HepG2 (cell line): ENCODE measurements around the gene CHN2. TPM values are rescaled to one million over a fixed set of nuclear protein-coding genes. Genes with fewer than 3 reads are reported as not detected.

Experiments
- ATAC-seq: fragments of 200-7000 bp; cut with Tn5 transposase; 3 replicates; pipeline ENCODE4 v1.9.1; 2020; ENCODE audit warnings: mild to moderate bottlenecking, moderate library complexity
- BruUV-seq: library from RNA; stranded (reverse); fragments of 400-500 nt; replicated peaks from 2 replicates; lab custom pipeline; 2021; lab: Mats Ljungman, UMichigan
- CTCF ChIA-PET: fragments of 300-600 bp; formaldehyde crosslinking; extraction: SDS; loops from one replicate; lab custom pipeline; 2021; ENCODE audit warnings: low total read pairs, inconsistent platforms, low intra/inter-chr PET ratio; lab: Yijun Ruan, JAX
- POLR2A ChIA-PET: fragments of 350-600 bp; sonication (Branson Sonifier 250); formaldehyde crosslinking; loops from one replicate; lab custom pipeline; 2020; ENCODE audit warnings: antibody characterized with exemption, inconsistent platforms; lab: Yijun Ruan, JAX
- DNase-seq: peaks from one replicate; pipeline ENCODE4 v3.0.0-alpha.2; 2015; ENCODE audit warnings: low spot score
- FAIRE-seq: peaks from 3 replicates; lab custom pipeline; 2011; peaks lifted over from hg19 to GRCh38; lab: Jason Lieb, UNC
- H2AFZ ChIP-seq: one replicate; pipeline ENCODE4 v1.6.1; 2011; ENCODE audit warnings: low read length, inconsistent platforms
- H3K27ac ChIP-seq: fragments of 300-600 bp; 3 replicates; pipeline ENCODE4 v1.8.0; 2011; ENCODE audit warnings: mixed run types, mild to moderate bottlenecking, mixed read lengths, low read length, inconsistent platforms; ENCODE audit not compliant: insufficient read depth; ENCODE audit errors: extremely low read length
- H3K27me3 ChIP-seq, 2 experiments: fragments of 200-600 bp in 1 of 2; 2 replicates in 1 of 2; 3 replicates in 1 of 2; pipeline versions ENCODE4 v1.6.0 to v1.8.0; 2011; ENCODE audit warnings: low read length in 2 of 2, mild to moderate bottlenecking in 2 of 2, moderate library complexity in 2 of 2, inconsistent platforms in 1 of 2; ENCODE audit not compliant: insufficient read depth in 2 of 2, control insufficient read depth in 1 of 2
- H3K36me3 ChIP-seq, 2 experiments: fragments of 200-600 bp in 1 of 2; replicated peaks in 1 of 2; 2 replicates in 1 of 2; 3 replicates in 1 of 2; pipeline versions ENCODE4 v1.5.1 to v1.8.0; 2011; ENCODE audit warnings: low read length in 2 of 2, inconsistent platforms in 1 of 2; ENCODE audit not compliant: insufficient read depth in 2 of 2, control insufficient read depth in 1 of 2
- H3K4me1 ChIP-seq: 2 replicates; pipeline ENCODE4 v1.5.1; 2012; ENCODE audit warnings: low read length, inconsistent platforms; ENCODE audit not compliant: insufficient read depth
- H3K4me2 ChIP-seq: 2 replicates; pipeline ENCODE4 v1.6.0; 2011; ENCODE audit warnings: low read depth, low read length, inconsistent platforms
- H3K4me3 ChIP-seq, 3 experiments: fragments of 200-600 bp in 1 of 3; sonication (generic), shearing (Covaris generic) in 1 of 3; replicated peaks in 1 of 3; 2 replicates each; pipeline ENCODE4 v1.5.1; 2011 to 2016; ENCODE audit warnings: low read length in 3 of 3, inconsistent platforms in 2 of 3, low read depth in 2 of 3, mild to moderate bottlenecking in 2 of 3, control low read depth in 1 of 3, mixed read lengths in 1 of 3; ENCODE audit not compliant: insufficient read depth in 1 of 3
- H3K79me2 ChIP-seq: one replicate; pipeline ENCODE4 v1.6.1; 2011; ENCODE audit warnings: low read length, inconsistent platforms; ENCODE audit not compliant: insufficient read depth
- H3K9ac ChIP-seq: 2 replicates; pipeline ENCODE4 v1.6.0; 2011; ENCODE audit warnings: mild to moderate bottlenecking, low read depth, low read length, inconsistent platforms; ENCODE audit not compliant: insufficient read depth
- H3K9me3 ChIP-seq: 2 replicates; pipeline ENCODE4 v1.5.1; 2012; ENCODE audit warnings: mild to moderate bottlenecking, low read length
- H4K20me1 ChIP-seq: 2 replicates; pipeline ENCODE4 v1.6.0; 2011; ENCODE audit warnings: inconsistent platforms, mild to moderate bottlenecking, low read length, moderate library complexity; ENCODE audit not compliant: insufficient read depth
- GPN1 ChIP-seq: sonication (generic); formaldehyde crosslinking; IDR thresholded peaks from 2 replicates; pipeline ENCODE4 v1.5.1; 2020; ENCODE audit warnings: missing genetic modification reagents, borderline replicate concordance
- GRHL1 ChIP-seq: sonication (generic); formaldehyde crosslinking; conservative IDR thresholded peaks from 2 replicates; pipeline ENCODE4 v1.8.0; 2022; ENCODE audit warnings: missing genetic modification reagents
- MYNN ChIP-seq: sonication (generic); formaldehyde crosslinking; IDR thresholded peaks from 2 replicates; pipeline ENCODE4 v1.4.0; 2020; ENCODE audit warnings: mild to moderate bottlenecking, low read depth, missing genetic modification reagents
- NR2F2 ChIP-seq: IDR thresholded peaks from 2 replicates; pipeline ENCODE4 v1.6.1; 2012; ENCODE audit warnings: low read depth, inconsistent platforms, borderline replicate concordance
- RBAK ChIP-seq: sonication (generic); formaldehyde crosslinking; IDR thresholded peaks from 2 replicates; pipeline ENCODE4 v1.5.1; 2020; ENCODE audit warnings: mild to moderate bottlenecking, missing genetic modification reagents
- SAP130 ChIP-seq: IDR thresholded peaks from 2 replicates; pipeline ENCODE4 v1.6.1; 2016; ENCODE audit warnings: low read depth
- SIX1 ChIP-seq: sonication (generic); formaldehyde crosslinking; IDR thresholded peaks from 2 replicates; pipeline ENCODE4 v1.4.0; 2020; ENCODE audit warnings: missing genetic modification reagents, borderline replicate concordance
- TIGD3 ChIP-seq: sonication (generic); formaldehyde crosslinking; IDR thresholded peaks from 2 replicates; pipeline ENCODE4 v1.5.1; 2020; ENCODE audit warnings: mild to moderate bottlenecking, missing genetic modification reagents, borderline replicate concordance
- YEATS2 ChIP-seq: sonication (generic); formaldehyde crosslinking; IDR thresholded peaks from 2 replicates; pipeline ENCODE4 v1.4.0; 2020; ENCODE audit warnings: missing genetic modification reagents, borderline replicate concordance
- ZFP91 ChIP-seq: sonication (generic); formaldehyde crosslinking; IDR thresholded peaks from 2 replicates; pipeline ENCODE4 v1.9.0; 2022; ENCODE audit warnings: missing genetic modification reagents, mild to moderate bottlenecking, borderline replicate concordance
- ZNF331 ChIP-seq: sonication (generic); formaldehyde crosslinking; IDR thresholded peaks from 2 replicates; pipeline ENCODE4 v1.4.0; 2020; ENCODE audit warnings: missing genetic modification reagents
- ZNF33B ChIP-seq: sonication (generic); formaldehyde crosslinking; IDR thresholded peaks from 2 replicates; pipeline ENCODE4 v1.5.1; 2020; ENCODE audit warnings: mild to moderate bottlenecking, missing genetic modification reagents
- ZNF552 ChIP-seq: sonication (generic); formaldehyde crosslinking; IDR thresholded peaks from 2 replicates; pipeline ENCODE4 v1.9.0; 2022; ENCODE audit warnings: missing genetic modification reagents, mild to moderate bottlenecking, borderline replicate concordance
- ZNF784 ChIP-seq: sonication (generic); formaldehyde crosslinking; IDR thresholded peaks from 2 replicates; pipeline ENCODE4 v1.5.1; 2020; ENCODE audit warnings: missing genetic modification reagents, mild to moderate bottlenecking, borderline replicate concordance
- WGBS: methylation state at CpG from one replicate; pipeline ENCODE4 v1.1.6; 2017; ENCODE audit warnings: low lambda C conversion rate; 5-methylcytosine and 5-hydroxymethylcytosine counted together
- in situ Hi-C: cut with HindIII; loops from 2 replicates; pipeline ENCODE4 v1.10.0; 2017; ENCODE audit warnings: low pct_unique_long_range_greater_than_20kb; ENCODE audit not compliant: extremely low pct_ligation_motif_present
- intact Hi-C: fragments of 100-400 bp; cut with micrococcal nuclease; formaldehyde crosslinking; loops from one replicate; pipeline ENCODE4 v1.10.0; 2022; ENCODE audit not compliant: unreplicated experiment
- polyA plus RNA-seq, 8 experiments: library from polyadenylated mRNA; depleted of rRNA in 3 of 8; stranded (reverse) in 7 of 8; unstranded in 1 of 8; fragments of >200 nt; fragmentation: Illumina TruSeq in 4 of 8; extraction: Trizol in 4 of 8; gene quantifications; 2 replicates each; pipeline versions ENCODE4 v1.2.1 to v1.2.3, GENCODE V29; 2011 to 2016; ENCODE audit warnings: low read depth in 4 of 8, missing spikeins in 1 of 8, mixed read lengths in 1 of 8; ENCODE audit not compliant: insufficient read depth in 1 of 8
- total RNA-seq, 5 experiments: library from RNA; depleted of rRNA; stranded (reverse); fragments of >200 nt; fragmentation: Illumina TruSeq; extraction: Trizol; gene quantifications; 2 replicates each; pipeline ENCODE4 v1.2.3, GENCODE V29; 2016; ENCODE audit warnings: low read depth in 1 of 5

Gene CHN2
- total and polyA plus RNA-seq, 2 of the 13 experiments (the other 11 are each of a cell fraction or from before 2014, with no cell fraction given), result 23.5 to 30.5 TPM

- Histone ChIP-seq H3K4me2 (no peak overlapping the region), H3K9ac (no peak overlapping the region), H3K4me1 (peaks cover 17% of the 10 kb centered on the region), H3K27me3 (no peaks in the 10 kb centered on the region), H3K9me3 (no peaks in the 10 kb centered on the region), H3K27ac (no peak overlapping the region), H3K36me3 (peaks cover 12 to 63% of the 10 kb centered on the region in 2 experiments), H3K4me3 (no peak overlapping the region), H2AFZ (no peak overlapping the region), H3K79me2 (no peaks in the 10 kb centered on the region), H4K20me1 (no peaks in the 10 kb centered on the region)
- ChIA-PET CTCF (no interaction called here), POLR2A (no interaction called here)
- ATAC-seq (no peak), DNase-seq (no peak), FAIRE-seq (no peak)
- no TSS peak for BruUV-seq
- in situ Hi-C loops, result loop anchor here (10.0 kb wide), 1 partner anchor 276 kb away; no protein-coding TSS in a partner anchor
- TF ChIP-seq ZNF33B (CRISPR knock-in tag) (no peak), ZFP91 (CRISPR knock-in tag) (no peak), SIX1 (CRISPR knock-in tag) (no peak), NR2F2 (no peak)
- 95% methylated on average over 9 of the region's 9 CpGs for WGBS
- intact Hi-C loops, result no loop called here
Observed at GRCh38 chr7:29400437-29400836, 205.9 kb downstream of the CHN2 start.

- ATAC-seq (no peak), DNase-seq (no peak), FAIRE-seq (no peak)
- no peaks in the 10 kb centered on the region for H4K20me1 ChIP-seq
- H2AFZ ChIP-seq, result no peak overlapping the region
- CTCF ChIA-PET, result no interaction called here
- intact Hi-C loops, result no loop called here
- H3K4me2 ChIP-seq, result no peak overlapping the region
- no peaks in the 10 kb centered on the region for H3K9me3 ChIP-seq
- no peak overlapping the region for H3K27ac ChIP-seq
- no peaks in the 10 kb centered on the region for H3K27me3 ChIP-seq
- no peak overlapping the region for H3K4me3 ChIP-seq
- 99% methylated on average over 10 of the region's 11 CpGs for WGBS
- H3K4me1 ChIP-seq, result peaks cover 29% of the 10 kb centered on the region
- peaks cover 12 to 62% of the 10 kb centered on the region in 2 experiments for H3K36me3 ChIP-seq
- POLR2A ChIA-PET, result no interaction called here
- H3K9ac ChIP-seq, result no peak overlapping the region
- in situ Hi-C loops, result loop anchor here (10.0 kb wide), 1 partner anchor 277 kb away; no protein-coding TSS in a partner anchor
- BruUV-seq, result no TSS peak
- no peaks in the 10 kb centered on the region for H3K79me2 ChIP-seq
- no peak for TF ChIP-seq YEATS2 (CRISPR knock-in tag)
- TF ChIP-seq MYNN (CRISPR knock-in tag), result no peak
- no peak for TF ChIP-seq TIGD3 (CRISPR knock-in tag)
- TF ChIP-seq GRHL1 (CRISPR knock-in tag), result no peak
- no peak for TF ChIP-seq ZNF331 (CRISPR knock-in tag)
- TF ChIP-seq GPN1, result no peak
- no peak for TF ChIP-seq RBAK
- TF ChIP-seq ZNF552 (CRISPR knock-in tag), result no peak
- no peak for TF ChIP-seq SAP130
- TF ChIP-seq ZNF784 (CRISPR knock-in tag), result no peak
Observed at GRCh38 chr7:29401769-29402168, 207.2 kb downstream of the CHN2 start.
